GM18502 (cell line): Measurements from ENCODE around the gene FHDC1.

ENCODE experiments used
- ATAC-seq: cut with Tn5 transposase; IDR thresholded peaks from one replicate; pipeline ENCODE4 v1.9.1; 2021; ENCODE audit warnings: mild to moderate bottlenecking; ENCODE audit not compliant: unreplicated experiment, poor library complexity

The FHDC1 gene

DNA sequence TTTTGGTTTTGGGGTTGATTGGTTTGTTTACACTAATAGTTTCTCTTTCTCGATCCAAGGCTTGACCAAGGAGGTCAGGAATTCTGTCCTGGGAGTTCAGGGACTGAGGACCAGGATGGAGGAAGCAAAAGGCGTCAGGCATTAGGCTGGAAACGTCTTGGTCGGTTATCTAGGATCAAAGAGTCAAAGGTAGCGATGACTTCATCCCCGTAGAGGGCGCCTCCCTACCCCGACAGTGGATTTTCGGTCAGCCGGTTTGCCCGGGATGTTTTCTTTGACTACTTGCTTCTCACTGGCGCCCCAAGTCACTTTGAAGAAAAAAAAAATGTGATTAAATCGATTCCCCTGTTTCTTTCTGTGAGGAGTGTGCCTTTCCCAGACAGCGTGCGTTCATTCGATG is 980 bp upstream of the FHDC1 start:
- no peak for ATAC-seq

DNA sequence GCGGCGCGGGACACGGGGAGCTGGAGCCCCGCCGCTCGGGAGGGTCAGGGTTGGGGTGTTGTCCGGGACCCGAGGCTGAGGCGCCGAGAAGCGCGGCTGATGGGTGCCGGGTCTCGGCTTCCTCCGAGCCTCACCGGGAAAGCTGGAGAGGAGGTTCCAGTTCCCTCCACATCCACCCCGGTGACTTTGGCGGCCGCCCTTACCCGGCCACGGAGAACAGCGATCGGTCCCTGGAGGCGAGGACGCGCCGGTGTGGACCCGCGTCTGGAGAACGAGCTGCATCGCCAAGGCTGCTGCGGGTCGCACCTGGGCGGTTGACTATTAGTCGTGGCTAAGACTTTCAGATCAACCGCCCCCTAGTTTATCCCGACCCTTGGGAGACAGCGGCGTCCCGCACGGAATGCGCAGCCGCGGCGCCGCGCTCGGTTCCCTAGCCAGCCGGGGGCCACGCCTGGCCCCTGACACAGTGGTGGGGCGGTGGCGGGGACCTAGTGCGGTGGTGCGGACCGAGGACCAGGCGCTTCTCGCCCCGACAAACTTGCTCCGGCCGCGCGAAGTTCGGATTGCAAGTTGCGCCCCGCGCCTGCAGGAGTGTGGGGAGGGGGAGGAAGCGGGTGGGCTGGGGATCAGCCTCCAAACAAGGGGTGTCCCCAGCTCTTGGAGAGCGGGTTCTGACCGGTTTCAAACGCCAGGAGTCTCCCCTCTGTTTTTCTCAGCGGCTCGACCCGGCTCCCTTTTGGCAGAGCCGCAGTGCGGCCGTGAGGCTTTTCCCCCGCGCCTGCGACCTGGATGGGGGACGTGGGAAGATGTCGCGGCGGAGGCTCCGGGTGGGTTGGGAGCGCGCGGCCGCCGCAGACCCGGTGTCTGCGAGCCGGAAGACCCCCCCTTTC is 568 bp downstream of the FHDC1 start:
- ATAC-seq, result peak; percentile 26

DNA sequence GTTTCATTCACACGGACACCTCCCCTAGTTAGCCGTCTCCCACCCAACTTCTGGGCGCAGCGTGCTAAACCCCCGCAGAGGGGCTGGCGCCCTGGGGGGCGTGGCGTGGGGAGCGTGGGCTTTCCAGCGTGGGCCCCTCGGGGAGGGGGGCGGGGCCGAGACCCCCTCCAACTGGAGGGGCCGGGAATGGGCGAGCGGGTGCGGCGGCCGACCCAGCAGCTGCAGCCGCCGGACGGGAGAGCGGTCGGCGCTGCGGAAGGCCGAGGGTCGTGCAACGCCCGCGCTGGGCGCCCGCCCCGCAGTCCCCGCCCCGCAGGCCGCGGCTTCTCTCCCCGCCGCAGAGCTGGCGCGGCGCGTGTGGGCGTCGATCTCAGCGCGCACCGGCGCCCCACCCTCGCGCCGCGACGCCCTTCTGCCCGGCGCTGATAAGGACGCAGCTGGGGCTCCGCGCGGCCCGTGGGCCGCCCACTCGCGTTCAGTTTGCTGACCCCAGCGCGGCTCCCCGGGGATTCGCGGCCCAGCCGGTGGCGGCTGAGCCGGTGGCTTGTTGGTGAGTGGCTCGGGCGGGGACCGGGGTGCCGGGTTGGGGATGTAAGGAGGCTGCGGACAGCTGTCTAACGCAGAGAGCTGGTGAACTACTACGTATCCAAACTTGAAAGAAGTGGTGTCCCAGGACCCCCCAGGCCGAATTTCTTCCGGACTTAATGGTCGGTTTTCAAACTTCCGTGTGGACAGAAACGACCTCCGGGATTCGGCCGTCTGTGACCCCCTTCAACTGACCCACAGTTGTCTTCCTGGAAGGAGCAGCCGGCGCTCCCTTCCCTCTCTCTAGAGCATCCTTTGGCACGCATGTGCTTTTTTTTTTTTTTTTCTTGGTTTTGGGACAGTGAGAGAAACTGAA is 1.5 kb downstream of the FHDC1 start:
- peak; percentile 49 for ATAC-seq

DNA sequence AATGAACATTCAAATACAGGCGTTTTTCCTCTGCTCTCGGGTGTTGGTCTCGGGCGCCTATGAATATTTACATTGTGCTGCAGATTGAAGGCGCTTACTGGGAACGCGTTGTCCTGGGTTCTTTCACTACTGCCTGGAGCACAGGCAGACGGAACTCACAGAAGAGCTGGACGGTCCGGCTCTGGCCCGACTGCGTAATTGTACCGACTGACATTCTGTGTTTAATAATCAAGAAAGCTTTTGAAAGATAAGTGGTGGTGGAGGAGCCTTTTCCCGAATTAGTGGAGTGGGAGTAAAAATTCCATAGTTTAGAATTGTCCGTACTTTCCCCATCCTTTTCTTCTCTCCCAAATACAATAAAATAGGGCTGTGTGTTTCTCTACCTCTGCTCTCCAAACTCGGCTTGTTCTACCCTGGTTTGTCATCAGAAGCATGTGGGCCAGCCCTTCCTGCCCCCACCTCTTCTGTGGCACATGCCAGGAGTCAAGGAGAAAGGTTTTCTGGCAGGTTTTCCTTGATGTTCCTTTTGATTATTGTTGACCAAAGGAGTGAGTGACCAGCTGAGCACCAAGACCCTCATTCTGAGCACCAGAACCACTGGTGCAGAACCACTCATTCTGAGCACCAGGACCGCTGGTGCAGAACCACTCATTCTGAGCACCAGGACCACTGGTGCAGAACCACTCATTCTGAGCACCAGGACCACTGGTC is 2.3 kb downstream of the FHDC1 start:
- ATAC-seq, result peak; percentile 14

- ATAC-seq, result no peak
These were observed 3.5 kb downstream of the FHDC1 start for GRCh38 chr4:152939621-152940020.

GRCh38 chr4:152940461-152940860 is 4.3 kb downstream of the FHDC1 start:
- no peak for ATAC-seq

DNA sequence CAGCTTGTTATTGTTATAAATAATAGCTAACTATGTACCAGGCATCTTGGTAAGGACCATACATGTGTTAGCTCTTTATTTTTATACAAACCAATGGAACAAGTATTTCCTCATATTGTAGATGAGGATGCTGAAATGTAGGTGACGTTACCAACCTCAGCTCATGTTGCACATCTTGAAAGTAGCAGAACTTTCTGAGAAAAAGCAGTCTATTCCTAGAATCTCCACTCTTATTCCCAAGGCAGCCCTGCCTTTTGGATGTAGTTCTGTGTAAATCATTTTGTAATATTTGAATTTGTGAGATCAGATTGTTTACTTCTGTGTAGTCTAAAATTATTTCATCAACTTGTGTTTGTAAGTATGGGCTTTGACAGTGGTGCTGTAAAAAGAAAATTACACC is 5.3 kb downstream of the FHDC1 start:
- ATAC-seq, result no peak

DNA sequence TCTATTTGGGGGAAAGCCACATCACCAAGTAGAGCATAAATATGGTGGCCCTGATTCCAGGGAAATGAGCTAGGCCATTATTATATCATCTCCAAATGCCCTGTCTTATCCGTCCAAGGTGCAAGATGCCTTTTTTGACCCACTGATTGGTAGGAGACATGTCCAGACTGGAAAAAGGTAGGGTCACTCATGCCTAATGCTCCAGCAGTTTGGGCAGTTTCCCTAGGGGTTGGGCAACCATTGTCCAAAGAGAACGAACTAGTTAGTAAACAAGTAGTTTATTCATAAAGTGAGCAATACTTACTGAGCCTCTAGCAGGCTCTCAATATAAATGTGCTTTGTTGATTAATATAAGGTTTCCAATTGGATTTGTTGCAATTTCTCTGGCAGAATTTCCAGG is 6.2 kb downstream of the FHDC1 start:
- ATAC-seq, result no peak

DNA sequence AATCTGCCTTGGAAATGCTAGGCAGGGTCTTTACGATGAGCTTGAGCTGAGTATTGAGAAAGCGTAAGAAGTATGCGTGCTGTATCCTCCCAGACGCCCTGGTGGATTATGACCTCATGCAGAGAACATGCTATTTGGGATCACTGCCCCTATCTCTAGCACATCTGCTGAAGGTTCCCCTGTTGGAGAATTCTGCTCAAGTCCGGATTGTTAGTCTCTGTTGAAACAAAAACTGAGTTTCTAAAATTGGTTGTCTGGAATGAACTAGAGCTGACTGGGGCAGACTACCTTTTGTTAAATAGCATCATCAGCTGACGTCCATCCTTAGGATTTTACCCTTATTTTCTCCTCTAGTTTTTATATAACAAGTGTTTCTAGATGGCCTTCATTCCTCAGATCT is 7.5 kb downstream of the FHDC1 start:
- no peak for ATAC-seq

GRCh38 chr4:152944666-152945320 is 8.7 kb downstream of the FHDC1 start:
- no peak for ATAC-seq

GRCh38 chr4:152945639-152946038 is 9.5 kb downstream of the FHDC1 start:
- no peak for ATAC-seq

DNA sequence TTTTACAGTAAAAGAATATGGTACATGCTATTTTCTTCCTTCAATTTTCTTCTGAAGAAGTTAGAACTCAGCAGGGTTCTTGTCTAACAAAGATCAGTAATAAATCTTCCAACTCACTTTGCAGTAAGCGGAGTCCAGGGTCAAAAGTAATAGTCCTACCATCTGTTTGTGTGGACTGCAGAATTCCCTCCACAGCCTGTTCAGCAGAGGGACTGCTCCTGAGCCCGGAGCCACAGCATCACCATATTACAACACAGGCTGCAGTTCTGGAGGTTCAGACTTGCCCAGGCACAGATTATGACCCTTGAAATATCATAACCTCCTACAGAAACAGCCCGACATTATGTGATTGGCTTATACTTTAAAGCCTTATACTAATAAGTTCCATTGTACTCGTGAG is 10.3 kb downstream of the FHDC1 start:
- no peak for ATAC-seq

DNA sequence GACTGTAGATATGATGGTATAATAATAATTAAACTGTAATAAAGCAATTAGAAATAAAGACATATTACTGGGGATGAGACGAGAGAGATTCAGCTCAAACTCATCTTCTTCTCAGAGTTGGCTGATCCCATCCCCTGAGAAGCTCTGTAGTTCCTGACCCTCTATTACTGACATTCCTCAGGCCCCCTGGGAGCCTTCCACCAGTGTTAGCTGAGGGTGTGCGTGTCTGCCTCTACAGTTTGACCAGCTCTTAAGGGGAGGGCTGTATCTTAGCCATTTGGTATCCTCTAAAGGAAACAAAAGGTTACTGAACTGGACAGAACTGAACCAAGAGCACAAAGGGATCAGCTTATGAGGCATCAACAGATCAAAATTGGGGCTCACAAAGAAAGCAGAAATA is 11.2 kb downstream of the FHDC1 start:
- ATAC-seq, result no peak

GRCh38 chr4:152949930-152950329 is 13.8 kb downstream of the FHDC1 start:
- ATAC-seq, result no peak

DNA sequence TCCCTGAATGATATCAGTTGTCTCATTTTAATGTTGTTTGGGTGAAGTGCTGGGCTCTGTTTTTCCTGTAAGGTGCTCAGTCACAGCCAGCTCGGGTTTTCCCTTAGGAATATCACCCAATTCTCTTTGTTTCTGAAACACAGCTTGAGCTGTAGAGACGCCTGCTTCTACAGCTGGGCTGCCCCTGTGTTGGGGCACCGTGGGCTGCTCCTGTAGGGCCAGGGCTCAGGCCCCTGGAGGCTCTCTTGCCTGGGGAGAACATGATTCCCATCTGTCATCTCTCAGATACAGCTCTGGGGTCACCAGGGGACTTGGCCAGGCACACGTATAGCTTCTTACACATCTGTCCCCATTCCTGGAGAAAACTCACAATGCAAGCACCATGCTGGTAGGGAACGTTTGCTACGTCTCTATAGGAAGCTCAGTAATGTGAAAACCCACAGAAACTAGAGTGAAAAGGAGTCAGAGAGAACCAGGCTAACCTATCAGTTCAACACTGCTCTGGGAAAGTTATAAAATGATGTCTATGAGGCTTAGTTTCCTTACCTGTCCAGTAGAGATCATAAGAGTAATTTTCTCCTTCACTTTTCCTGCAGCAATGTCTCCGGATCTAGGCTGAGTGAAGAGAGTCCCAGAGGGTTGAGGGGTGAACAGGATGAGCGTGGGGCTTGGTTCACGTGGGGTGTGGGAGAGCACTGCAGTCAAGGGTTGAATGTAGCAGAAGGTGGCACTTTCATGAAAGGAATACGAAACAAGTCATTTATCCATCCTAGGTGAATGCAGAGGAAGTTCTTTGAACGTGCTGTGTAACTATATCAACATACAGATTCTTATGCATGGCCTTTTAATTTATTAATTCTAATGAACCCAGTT is 14.5 kb downstream of the FHDC1 start:
- ATAC-seq, result no peak

GRCh38 chr4:152951348-152951747 is 15.2 kb downstream of the FHDC1 start:
- no peak for ATAC-seq

DNA sequence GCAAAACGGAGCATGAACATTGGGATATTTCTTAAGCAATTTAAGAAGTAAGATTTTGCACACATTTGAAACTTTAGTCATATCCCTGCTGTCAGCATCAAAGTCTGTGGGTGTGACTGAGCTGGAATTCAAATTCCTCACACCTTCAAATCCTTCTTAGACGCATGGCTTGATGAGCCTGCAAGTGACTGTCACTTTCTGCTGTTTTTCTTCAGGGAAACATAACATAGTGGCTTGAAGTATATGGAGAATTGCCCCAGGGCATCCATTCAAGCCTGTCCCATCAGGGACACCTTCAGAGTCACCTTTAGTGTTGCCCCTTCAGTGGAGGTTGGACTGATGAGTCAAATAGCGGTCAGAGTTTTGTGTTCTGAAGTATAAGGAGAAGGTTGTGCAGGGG is 17.4 kb downstream of the FHDC1 start:
- no peak for ATAC-seq

GRCh38 chr4:152954741-152955140 is 18.6 kb downstream of the FHDC1 start:
- no peak for ATAC-seq

DNA sequence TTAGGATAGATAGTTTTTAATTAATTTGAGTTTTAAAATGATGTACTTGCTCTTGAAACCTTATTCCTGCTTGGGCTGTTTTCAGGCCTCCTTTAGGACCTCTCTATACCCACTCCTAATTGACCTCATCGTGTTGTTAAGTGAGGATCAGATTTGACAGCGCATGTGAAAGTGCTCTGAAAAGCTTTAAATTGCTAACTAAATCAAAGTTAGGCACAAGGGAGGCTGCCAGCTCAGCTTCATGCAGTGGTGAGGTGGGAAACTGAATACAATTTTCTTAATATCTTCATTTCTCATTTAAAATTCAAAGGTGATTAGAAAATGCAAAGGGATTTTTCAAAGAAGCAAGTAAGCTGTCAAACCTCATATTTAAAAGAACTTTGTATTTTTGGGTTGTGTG is 20.0 kb downstream of the FHDC1 start:
- no peak for ATAC-seq
